ENCODE results near the gene UGT1A1. TPM values are rescaled to one million over a fixed set of nuclear protein-coding genes. Genes with fewer than 3 reads are reported as not detected.

Gene UGT1A1
- total and polyA plus RNA-seq, 7 donors, result 0.06 TPM; not detected in 6

- DNase-seq, result no peak
- Histone ChIP-seq H3K4me1 (no peaks in the 10 kb centered on the region), H3K27me3 (ENCODE audit: insufficient read depth in 3 of 3, low read length in 2 of 3) (peaks cover 0 to 7% (median 0%) of the 10 kb centered on the region in 3 donors), H3K36me3 (ENCODE audit: insufficient read depth in 1 of 2, low read depth in 1 of 2) (no peaks in the 10 kb centered on the region), H3K9me3 (no peaks in the 10 kb centered on the region), H3K27ac (no peak overlapping the region), H3K4me3 (no peak overlapping the region)
- WGBS, 3 donors, result 61 to 71% (median 70%) methylated on average over 3 of the region's 3 CpGs
- no peak for TF ChIP-seq CTCF (IDR thresholded peaks at IDR 0.05)
- ATAC-seq, result no peak
- intact Hi-C loops (cut with DNase I), result no loop called here
These were observed 53.4 kb downstream of the UGT1A1 start for GRCh38 chr2:233813236-233814055.

GRCh38 chr2:233814056-233814835, 54.2 kb downstream of the UGT1A1 start:
- no peak for DNase-seq
- no peak for ATAC-seq
- Histone ChIP-seq H3K27me3 (ENCODE audit: insufficient read depth in 3 of 3, low read length in 2 of 3) (peaks cover 0 to 4% (median 0%) of the 10 kb centered on the region in 3 donors), H3K36me3 (ENCODE audit: insufficient read depth in 1 of 2, low read depth in 1 of 2) (no peaks in the 10 kb centered on the region), H3K4me1 (no peaks in the 10 kb centered on the region), H3K9me3 (no peaks in the 10 kb centered on the region), H3K4me3 (no peak overlapping the region), H3K27ac (no peak overlapping the region)
- intact Hi-C loops (cut with DNase I), result no loop called here
- TF ChIP-seq CTCF (IDR thresholded peaks at IDR 0.05), result no peak
- 41 to 68% (median 47%) methylated on average over 2 of the region's 2 CpGs for WGBS, 3 donors

- H3K9me3 ChIP-seq, result no peaks in the 10 kb centered on the region
- ATAC-seq (no peak), DNase-seq (no peak)
- H3K4me3 ChIP-seq, result no peak overlapping the region
- H3K36me3 ChIP-seq (ENCODE audit: insufficient read depth in 1 of 2, low read depth in 1 of 2), result no peaks in the 10 kb centered on the region
- peaks cover 0 to 4% (median 0%) of the 10 kb centered on the region in 3 donors for H3K27me3 ChIP-seq (ENCODE audit: insufficient read depth in 3 of 3, low read length in 2 of 3)
- 35 to 58% (median 55%) methylated on average over 6 of the region's 6 CpGs for WGBS, 3 donors
- no peak overlapping the region for H3K27ac ChIP-seq
- no peaks in the 10 kb centered on the region for H3K4me1 ChIP-seq
- no peak for TF ChIP-seq CTCF (IDR thresholded peaks at IDR 0.05)
- intact Hi-C loops (cut with DNase I), result no loop called here
These were observed 55.8 kb downstream of the UGT1A1 start for GRCh38 chr2:233815861-233816260.

- TF ChIP-seq CTCF (IDR thresholded peaks at IDR 0.05), result no peak
- Histone ChIP-seq H3K27me3 (ENCODE audit: insufficient read depth in 3 of 3, low read length in 2 of 3) (peaks cover 0 to 4% (median 0%) of the 10 kb centered on the region in 3 donors), H3K4me3 (no peak overlapping the region), H3K9me3 (no peaks in the 10 kb centered on the region), H3K4me1 (no peaks in the 10 kb centered on the region), H3K27ac (no peak overlapping the region), H3K36me3 (ENCODE audit: insufficient read depth in 1 of 2, low read depth in 1 of 2) (no peaks in the 10 kb centered on the region)
- ATAC-seq, result no peak
- intact Hi-C loops (cut with DNase I), result no loop called here
- no peak for DNase-seq
- WGBS, 3 donors, result 32 to 50% (median 44%) methylated on average over 2 of the region's 2 CpGs
These were observed 56.3 kb downstream of the UGT1A1 start for GRCh38 chr2:233816334-233816733.

All from psoas muscle (tissue), 8 donors.